K562 (cell line): ENCODE data around the gene FAM174C. TPM values are rescaled to one million over a fixed set of nuclear protein-coding genes. Genes with fewer than 3 reads are reported as not detected.

ENCODE experiments used
- CHD1 ChIP-seq: fragments of 200-600 bp; sonication (generic); IDR thresholded peaks from one replicate; pipeline ENCODE4 v1.6.1; 2012; ENCODE audit warnings: mild to moderate bottlenecking, moderate library complexity, low read length, inconsistent platforms
- HCFC1 ChIP-seq: IDR thresholded peaks from 2 replicates; pipeline ENCODE4 v1.6.1; 2012; ENCODE audit warnings: low read depth, low read length, improper control_type of control experiment
- HDAC1 ChIP-seq, 2 experiments: fragments of 450-650 bp; IDR thresholded peaks; 2 replicates each; pipeline ENCODE4 v1.6.1; 2016 to 2017; ENCODE audit warnings: inconsistent platforms in 1 of 2, mild to moderate bottlenecking in 1 of 2, moderate library complexity in 1 of 2
- HDAC2 ChIP-seq: fragments of 450-650 bp; IDR thresholded peaks from 2 replicates; pipeline ENCODE4 v1.6.1; 2016; ENCODE audit warnings: mild to moderate bottlenecking
- ILF3 ChIP-seq: fragments of 450-650 bp; IDR thresholded peaks from 2 replicates; pipeline ENCODE4 v1.6.1; 2018; ENCODE audit warnings: antibody characterized with exemption, mild to moderate bottlenecking, moderate library complexity, borderline replicate concordance
- KDM1A ChIP-seq, 2 experiments: fragments of 450-650 bp; IDR thresholded peaks; 2 replicates each; pipeline ENCODE4 v1.6.1; 2016; ENCODE audit warnings: mild to moderate bottlenecking in 2 of 2
- NFIX ChIP-seq: fragments of 250-450 bp; sonication (Bioruptor Pico); IDR thresholded peaks from 2 replicates; pipeline ENCODE4 v1.4.0; 2020; ENCODE audit warnings: low read depth, mild to moderate bottlenecking, moderate library complexity
- POLR2B ChIP-seq: fragments of 450-650 bp; IDR thresholded peaks from 2 replicates; pipeline ENCODE4 v1.6.1; 2018; ENCODE audit warnings: low read depth; ENCODE audit not compliant: partially characterized antibody
- SAP30 ChIP-seq: fragments of 200-600 bp; sonication (generic); IDR thresholded peaks from 2 replicates; pipeline ENCODE4 v1.6.1; 2012; ENCODE audit warnings: borderline replicate concordance, low read depth, mild to moderate bottlenecking, moderate library complexity, low read length, control low read depth, inconsistent platforms; ENCODE audit not compliant: insufficient read depth, poor library complexity, severe bottlenecking
- SIN3B ChIP-seq: fragments of 450-650 bp; IDR thresholded peaks from 2 replicates; pipeline ENCODE4 v1.6.1; 2017; ENCODE audit warnings: low read depth, mild to moderate bottlenecking, moderate library complexity
- SMARCE1 ChIP-seq: fragments of 450-650 bp; IDR thresholded peaks from 2 replicates; pipeline ENCODE4 v1.7.1; 2016; ENCODE audit warnings: mild to moderate bottlenecking
- TCF3 ChIP-seq: sonication (generic); formaldehyde crosslinking; IDR thresholded peaks from 2 replicates; pipeline ENCODE4 v1.4.0; 2020; ENCODE audit warnings: mild to moderate bottlenecking, missing genetic modification reagents
- ZBTB7A ChIP-seq: IDR thresholded peaks from 2 replicates; pipeline ENCODE4 v1.6.1; 2011; ENCODE audit warnings: low read depth, mild to moderate bottlenecking, low read length, moderate library complexity, borderline replicate concordance; ENCODE audit not compliant: control insufficient read depth
- ZNF121 ChIP-seq: sonication (generic); formaldehyde crosslinking; conservative IDR thresholded peaks from 2 replicates; pipeline ENCODE4 v1.8.0; 2022; ENCODE audit warnings: missing genetic modification reagents
- ZNF140 ChIP-seq: fragments of 250-450 bp; sonication (Bioruptor Pico); IDR thresholded peaks from 2 replicates; pipeline ENCODE4 v1.8.0; 2021; ENCODE audit warnings: moderate library complexity, mild to moderate bottlenecking, inconsistent platforms
- ZNF431 ChIP-seq: sonication (generic); formaldehyde crosslinking; IDR thresholded peaks from 2 replicates; pipeline ENCODE4 v1.8.0; 2022; ENCODE audit warnings: mild to moderate bottlenecking, missing genetic modification reagents
- polyA plus RNA-seq, 8 experiments: library from polyadenylated mRNA; depleted of rRNA in 4 of 8; stranded (reverse) in 5 of 8; unstranded in 3 of 8; fragments of >200 nt; fragmentation: Nextera tagmentation in 2 of 8; fragmentation: Illumina TruSeq in 1 of 8; extraction: Ambion mirVana in 2 of 8; extraction: Trizol in 1 of 8; gene quantifications; 2 replicates each; pipeline versions ENCODE4 v1.2.1 to v1.2.3, GENCODE V29; 2011 to 2014; ENCODE audit warnings: inconsistent platforms in 1 of 8, missing spikeins in 1 of 8
- total RNA-seq, 7 experiments: library from RNA; depleted of rRNA in 6 of 7; stranded (reverse); fragments of >200 nt in 6 of 7; fragmentation: Illumina TruSeq in 2 of 7; extraction: Trizol in 2 of 7; gene quantifications; 2 replicates each; pipeline versions ENCODE4 v1.2.1 to v1.2.3, GENCODE V29; 2011 to 2021; ENCODE audit warnings: low replicate concordance in 1 of 7
- TF ChIP-seq, protein P1 (sequence below): sonication (generic); formaldehyde crosslinking; IDR thresholded peaks from 2 replicates; pipeline ENCODE4 v1.8.0; 2023; ENCODE audit warnings: missing genetic modification reagents, mild to moderate bottlenecking, borderline replicate concordance
- TF ChIP-seq, protein P2 (sequence below), 2 experiments: IDR thresholded peaks; 2 replicates each; pipeline ENCODE4 v1.6.1; 2011; ENCODE audit warnings: borderline replicate concordance in 1 of 2, control low read depth in 1 of 2, low read depth in 1 of 2, low read length in 1 of 2, mild to moderate bottlenecking in 1 of 2, mixed read lengths in 1 of 2, moderate library complexity in 1 of 2; ENCODE audit not compliant: insufficient read depth in 1 of 2, insufficient read length in 1 of 2, poor library complexity in 1 of 2, severe bottlenecking in 1 of 2; ENCODE audit errors: extremely low read depth in 1 of 2
- TF ChIP-seq, protein P3 (sequence below): fragments of 250-450 bp; sonication (Bioruptor Pico); IDR thresholded peaks from 2 replicates; pipeline ENCODE4 v1.8.0; 2022; ENCODE audit warnings: moderate library complexity, mild to moderate bottlenecking, inconsistent platforms

FAM174C gene
- total and polyA plus RNA-seq, 9 of the 15 experiments (the other 6 are each of a cell fraction or from before 2014, with no cell fraction given) = 0.66 to 89.6 (median 20.3) TPM

DNA sequence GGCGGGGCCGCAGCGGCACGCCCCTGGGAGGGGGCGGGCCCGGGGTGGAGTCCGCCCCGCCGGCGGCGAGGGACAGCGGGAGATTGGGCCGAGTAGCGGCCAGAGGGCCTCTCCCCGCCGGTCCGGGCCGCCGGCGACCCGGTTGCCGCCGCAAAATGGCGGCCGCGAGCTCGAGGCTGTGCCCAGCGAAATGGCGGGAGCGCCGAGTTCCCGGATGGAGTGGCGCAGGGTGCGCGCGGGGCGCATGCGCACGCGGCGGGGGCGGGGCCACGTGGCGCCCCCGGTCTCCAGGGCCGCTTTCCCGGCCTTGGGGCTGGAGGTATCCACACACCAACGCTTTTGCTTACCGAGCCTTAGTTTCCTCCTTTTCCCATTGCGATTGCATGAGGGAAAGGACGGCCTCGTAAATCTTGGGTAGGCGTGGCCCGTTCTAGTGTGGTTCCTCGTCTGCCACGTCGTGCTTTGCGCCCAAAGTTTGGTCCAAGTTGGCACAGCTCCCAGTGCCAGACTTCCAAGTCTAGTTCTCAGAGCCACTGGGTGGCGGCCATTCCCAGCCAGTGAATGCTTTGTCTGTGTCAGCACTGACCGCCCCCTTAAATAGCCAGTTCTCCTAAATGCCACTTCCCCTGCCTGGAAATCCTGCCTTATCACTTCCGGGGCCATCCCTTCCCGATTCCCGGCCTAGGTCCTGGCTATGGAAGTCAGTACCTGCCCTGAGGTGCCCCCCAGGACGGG is 5.7 kb upstream of the FAM174C start (continued):
- TF ChIP-seq ZBTB7A = 0 out of 2 replicates have a peak, but pooled peaks have one; percentile 14
- TF ChIP-seq, protein P1, sequence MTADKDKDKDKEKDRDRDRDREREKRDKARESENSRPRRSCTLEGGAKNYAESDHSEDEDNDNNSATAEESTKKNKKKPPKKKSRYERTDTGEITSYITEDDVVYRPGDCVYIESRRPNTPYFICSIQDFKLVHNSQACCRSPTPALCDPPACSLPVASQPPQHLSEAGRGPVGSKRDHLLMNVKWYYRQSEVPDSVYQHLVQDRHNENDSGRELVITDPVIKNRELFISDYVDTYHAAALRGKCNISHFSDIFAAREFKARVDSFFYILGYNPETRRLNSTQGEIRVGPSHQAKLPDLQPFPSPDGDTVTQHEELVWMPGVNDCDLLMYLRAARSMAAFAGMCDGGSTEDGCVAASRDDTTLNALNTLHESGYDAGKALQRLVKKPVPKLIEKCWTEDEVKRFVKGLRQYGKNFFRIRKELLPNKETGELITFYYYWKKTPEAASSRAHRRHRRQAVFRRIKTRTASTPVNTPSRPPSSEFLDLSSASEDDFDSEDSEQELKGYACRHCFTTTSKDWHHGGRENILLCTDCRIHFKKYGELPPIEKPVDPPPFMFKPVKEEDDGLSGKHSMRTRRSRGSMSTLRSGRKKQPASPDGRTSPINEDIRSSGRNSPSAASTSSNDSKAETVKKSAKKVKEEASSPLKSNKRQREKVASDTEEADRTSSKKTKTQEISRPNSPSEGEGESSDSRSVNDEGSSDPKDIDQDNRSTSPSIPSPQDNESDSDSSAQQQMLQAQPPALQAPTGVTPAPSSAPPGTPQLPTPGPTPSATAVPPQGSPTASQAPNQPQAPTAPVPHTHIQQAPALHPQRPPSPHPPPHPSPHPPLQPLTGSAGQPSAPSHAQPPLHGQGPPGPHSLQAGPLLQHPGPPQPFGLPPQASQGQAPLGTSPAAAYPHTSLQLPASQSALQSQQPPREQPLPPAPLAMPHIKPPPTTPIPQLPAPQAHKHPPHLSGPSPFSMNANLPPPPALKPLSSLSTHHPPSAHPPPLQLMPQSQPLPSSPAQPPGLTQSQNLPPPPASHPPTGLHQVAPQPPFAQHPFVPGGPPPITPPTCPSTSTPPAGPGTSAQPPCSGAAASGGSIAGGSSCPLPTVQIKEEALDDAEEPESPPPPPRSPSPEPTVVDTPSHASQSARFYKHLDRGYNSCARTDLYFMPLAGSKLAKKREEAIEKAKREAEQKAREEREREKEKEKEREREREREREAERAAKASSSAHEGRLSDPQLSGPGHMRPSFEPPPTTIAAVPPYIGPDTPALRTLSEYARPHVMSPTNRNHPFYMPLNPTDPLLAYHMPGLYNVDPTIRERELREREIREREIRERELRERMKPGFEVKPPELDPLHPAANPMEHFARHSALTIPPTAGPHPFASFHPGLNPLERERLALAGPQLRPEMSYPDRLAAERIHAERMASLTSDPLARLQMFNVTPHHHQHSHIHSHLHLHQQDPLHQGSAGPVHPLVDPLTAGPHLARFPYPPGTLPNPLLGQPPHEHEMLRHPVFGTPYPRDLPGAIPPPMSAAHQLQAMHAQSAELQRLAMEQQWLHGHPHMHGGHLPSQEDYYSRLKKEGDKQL (CRISPR knock-in tag) = no peak
- TF ChIP-seq, protein P2, sequence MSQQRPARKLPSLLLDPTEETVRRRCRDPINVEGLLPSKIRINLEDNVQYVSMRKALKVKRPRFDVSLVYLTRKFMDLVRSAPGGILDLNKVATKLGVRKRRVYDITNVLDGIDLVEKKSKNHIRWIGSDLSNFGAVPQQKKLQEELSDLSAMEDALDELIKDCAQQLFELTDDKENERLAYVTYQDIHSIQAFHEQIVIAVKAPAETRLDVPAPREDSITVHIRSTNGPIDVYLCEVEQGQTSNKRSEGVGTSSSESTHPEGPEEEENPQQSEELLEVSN (IDR thresholded peaks at IDR 0.05; ENCODE audit: borderline replicate concordance in 1 of 2, extremely low read depth in 1 of 2, insufficient read depth in 1 of 2, insufficient read length in 1 of 2, low read depth in 1 of 2, low read length in 1 of 2, poor library complexity in 1 of 2, severe bottlenecking in 1 of 2) = peak; percentile 98 to 99
- TF ChIP-seq TCF3 (CRISPR knock-in tag) = no peak
- TF ChIP-seq ZNF121 (CRISPR knock-in tag) = no peak
- peak; percentile 25; the same call in 1 of the 2 replicates for TF ChIP-seq HDAC2
- TF ChIP-seq ZNF140 = no peak
- peak in 1 of 2 experiments; percentile 64; a peak in 2 of 4 replicates for TF ChIP-seq HDAC1 (IDR thresholded peaks at IDR 0.05)
- 0 out of 2 replicates have a peak, but pooled peaks have one; percentile 79 for TF ChIP-seq SIN3B
- TF ChIP-seq, protein P3, sequence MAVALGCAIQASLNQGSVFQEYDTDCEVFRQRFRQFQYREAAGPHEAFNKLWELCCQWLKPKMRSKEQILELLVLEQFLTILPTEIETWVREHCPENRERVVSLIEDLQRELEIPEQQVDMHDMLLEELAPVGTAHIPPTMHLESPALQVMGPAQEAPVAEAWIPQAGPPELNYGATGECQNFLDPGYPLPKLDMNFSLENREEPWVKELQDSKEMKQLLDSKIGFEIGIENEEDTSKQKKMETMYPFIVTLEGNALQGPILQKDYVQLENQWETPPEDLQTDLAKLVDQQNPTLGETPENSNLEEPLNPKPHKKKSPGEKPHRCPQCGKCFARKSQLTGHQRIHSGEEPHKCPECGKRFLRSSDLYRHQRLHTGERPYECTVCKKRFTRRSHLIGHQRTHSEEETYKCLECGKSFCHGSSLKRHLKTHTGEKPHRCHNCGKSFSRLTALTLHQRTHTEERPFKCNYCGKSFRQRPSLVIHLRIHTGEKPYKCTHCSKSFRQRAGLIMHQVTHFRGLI = 0 out of 2 replicates have a peak, but pooled peaks have one; percentile 31
- TF ChIP-seq SMARCE1 = 0 out of 2 replicates have a peak, but pooled peaks have one; percentile 18
- 0 out of 2 replicates have a peak, but pooled peaks have one; percentile 36 for TF ChIP-seq ZNF431 (CRISPR knock-in tag)
- peak; percentile 60 for TF ChIP-seq HCFC1
- peak; percentile 16 for TF ChIP-seq CHD1
- no peak for TF ChIP-seq KDM1A (IDR thresholded peaks at IDR 0.05)
- TF ChIP-seq SAP30 = peak; percentile 48
- TF ChIP-seq POLR2B = peak; percentile 64
- no peak for TF ChIP-seq NFIX
- peak; percentile 94; the same call in 1 of the 2 replicates for TF ChIP-seq ILF3
